ENCODE data around the gene CDKL2.
A peak's percentile ranks its signal among the peaks of the same experiment; 100 is the strongest.

The CDKL2 gene

GRCh38 chr4:75653845-75654503 is 23.6 kb upstream of the CDKL2 start:
- TF ChIP-seq, protein P1, sequence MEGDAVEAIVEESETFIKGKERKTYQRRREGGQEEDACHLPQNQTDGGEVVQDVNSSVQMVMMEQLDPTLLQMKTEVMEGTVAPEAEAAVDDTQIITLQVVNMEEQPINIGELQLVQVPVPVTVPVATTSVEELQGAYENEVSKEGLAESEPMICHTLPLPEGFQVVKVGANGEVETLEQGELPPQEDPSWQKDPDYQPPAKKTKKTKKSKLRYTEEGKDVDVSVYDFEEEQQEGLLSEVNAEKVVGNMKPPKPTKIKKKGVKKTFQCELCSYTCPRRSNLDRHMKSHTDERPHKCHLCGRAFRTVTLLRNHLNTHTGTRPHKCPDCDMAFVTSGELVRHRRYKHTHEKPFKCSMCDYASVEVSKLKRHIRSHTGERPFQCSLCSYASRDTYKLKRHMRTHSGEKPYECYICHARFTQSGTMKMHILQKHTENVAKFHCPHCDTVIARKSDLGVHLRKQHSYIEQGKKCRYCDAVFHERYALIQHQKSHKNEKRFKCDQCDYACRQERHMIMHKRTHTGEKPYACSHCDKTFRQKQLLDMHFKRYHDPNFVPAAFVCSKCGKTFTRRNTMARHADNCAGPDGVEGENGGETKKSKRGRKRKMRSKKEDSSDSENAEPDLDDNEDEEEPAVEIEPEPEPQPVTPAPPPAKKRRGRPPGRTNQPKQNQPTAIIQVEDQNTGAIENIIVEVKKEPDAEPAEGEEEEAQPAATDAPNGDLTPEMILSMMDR (IDR thresholded peaks at IDR 0.05; ENCODE audit: low read depth, low read length, missing control alignments): peak; percentile 72
- H3K36me3 ChIP-seq (replicated peaks): peaks cover 27% of the 10 kb centered on the region
- DNase-seq: peak; percentile 15
- no peaks in the 10 kb centered on the region for H3K27me3 ChIP-seq (replicated peaks)
- in situ Hi-C loops (cut with HindIII; ENCODE audit: low pct_ligation_motif_present, low sequenced_read_pairs): no loop called here
- no peak overlapping the region for H3K4me3 ChIP-seq (ENCODE audit: low read depth, low read length)
- no peak overlapping the region for H3K27ac ChIP-seq

- Histone ChIP-seq H3K4me3 (ENCODE audit: low read depth, low read length) (no peak overlapping the region), H3K27ac (no peak overlapping the region), H3K27me3 (replicated peaks) (no peaks in the 10 kb centered on the region), H3K36me3 (replicated peaks) (peaks cover 46% of the 10 kb centered on the region)
- TF ChIP-seq, protein P1 (IDR thresholded peaks at IDR 0.05; ENCODE audit: low read depth, low read length, missing control alignments): no peak
- in situ Hi-C loops (cut with HindIII; ENCODE audit: low pct_ligation_motif_present, low sequenced_read_pairs): no loop called here
- no peak for DNase-seq
Measured at GRCh38 chr4:75644095-75644494, 13.8 kb upstream of the CDKL2 start.

DNA sequence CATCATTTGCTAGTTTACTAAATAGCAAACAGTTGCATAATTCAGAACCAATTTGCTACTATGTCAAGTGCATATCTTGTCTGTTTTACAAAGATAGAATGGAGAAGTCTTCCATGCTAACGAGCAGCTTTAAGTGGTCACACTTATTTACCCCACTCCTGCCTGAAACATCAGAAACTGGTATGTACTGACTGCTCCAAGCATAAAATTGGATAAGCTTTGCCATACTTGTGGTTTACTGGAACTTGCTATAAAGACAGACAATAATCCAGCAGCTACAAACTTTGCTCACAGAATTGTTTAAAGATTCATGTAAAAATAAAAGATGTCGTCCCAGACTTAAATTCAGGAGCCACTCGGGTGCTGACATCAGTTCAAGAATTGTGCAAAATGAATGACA is 13.3 kb upstream of the CDKL2 start:
- peaks cover 46% of the 10 kb centered on the region for H3K36me3 ChIP-seq (replicated peaks)
- no peak overlapping the region for H3K4me3 ChIP-seq (ENCODE audit: low read depth, low read length)
- no peak for DNase-seq
- no peak overlapping the region for H3K27ac ChIP-seq
- TF ChIP-seq, protein P1 (IDR thresholded peaks at IDR 0.05; ENCODE audit: low read depth, low read length, missing control alignments): no peak
- in situ Hi-C loops (cut with HindIII; ENCODE audit: low pct_ligation_motif_present, low sequenced_read_pairs): no loop called here
- no peaks in the 10 kb centered on the region for H3K27me3 ChIP-seq (replicated peaks)

GRCh38 chr4:75639124-75639695 is 8.9 kb upstream of the CDKL2 start:
- no peak overlapping the region for H3K27ac ChIP-seq
- DNase-seq: no peak
- no peak overlapping the region for H3K4me3 ChIP-seq (ENCODE audit: low read depth, low read length)
- TF ChIP-seq, protein P1 (IDR thresholded peaks at IDR 0.05; ENCODE audit: low read depth, low read length, missing control alignments): no peak
- in situ Hi-C loops (cut with HindIII; ENCODE audit: low pct_ligation_motif_present, low sequenced_read_pairs): no loop called here
- no peaks in the 10 kb centered on the region for H3K27me3 ChIP-seq (replicated peaks)
- peaks cover 12% of the 10 kb centered on the region for H3K36me3 ChIP-seq (replicated peaks)

GRCh38 chr4:75637827-75638226 is 7.5 kb upstream of the CDKL2 start:
- TF ChIP-seq, protein P1 (IDR thresholded peaks at IDR 0.05; ENCODE audit: low read depth, low read length, missing control alignments): no peak
- in situ Hi-C loops (cut with HindIII; ENCODE audit: low pct_ligation_motif_present, low sequenced_read_pairs): no loop called here
- Histone ChIP-seq H3K36me3 (replicated peaks) (peaks cover 4% of the 10 kb centered on the region), H3K4me3 (ENCODE audit: low read depth, low read length) (no peak overlapping the region), H3K27ac (no peak overlapping the region), H3K27me3 (replicated peaks) (no peaks in the 10 kb centered on the region)
- no peak for DNase-seq

DNA sequence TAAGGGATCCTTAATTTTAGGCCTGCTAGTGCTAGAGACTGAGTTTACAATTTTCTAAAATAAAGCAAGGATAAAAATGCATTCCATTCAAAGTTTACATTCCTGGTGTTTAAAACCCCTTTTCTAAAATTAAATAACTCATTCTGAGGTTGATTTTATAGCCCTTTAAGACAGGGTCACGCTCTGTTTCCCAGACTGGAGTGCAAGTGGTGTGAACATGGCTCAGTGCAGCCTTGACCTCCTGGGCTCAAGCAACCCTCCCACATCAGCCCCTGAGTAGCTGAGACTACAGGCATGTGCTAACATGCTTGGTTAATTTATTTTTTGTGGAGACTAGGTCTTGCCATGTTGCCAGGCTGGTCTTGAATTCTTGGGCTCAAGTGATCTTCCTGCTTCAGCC is 6.8 kb upstream of the CDKL2 start:
- Histone ChIP-seq H3K27me3 (replicated peaks) (no peaks in the 10 kb centered on the region), H3K4me3 (ENCODE audit: low read depth, low read length) (no peak overlapping the region), H3K36me3 (replicated peaks) (peaks cover 4% of the 10 kb centered on the region), H3K27ac (no peak overlapping the region)
- TF ChIP-seq, protein P1 (IDR thresholded peaks at IDR 0.05; ENCODE audit: low read depth, low read length, missing control alignments): no peak
- in situ Hi-C loops (cut with HindIII; ENCODE audit: low pct_ligation_motif_present, low sequenced_read_pairs): no loop called here
- DNase-seq: no peak
